Esophagus muscularis mucosa (tissue), 4 donors: ENCODE results near the gene LRFN2.

ENCODE experiments used
- CTCF ChIP-seq, 3 experiments: fragments of 200-600 bp in 2 of 3; fragments of 450-650 bp in 1 of 3; sonication (generic) in 2 of 3; IDR thresholded peaks; one replicate each; pipeline ENCODE4 v1.5.1; 2017 to 2019; ENCODE audit warnings: antibody characterized with exemption in 3 of 3, mild to moderate bottlenecking in 2 of 3, moderate library complexity in 1 of 3
- EP300 ChIP-seq: sonication (generic); formaldehyde crosslinking; IDR thresholded peaks from one replicate; pipeline ENCODE4 v1.6.1; 2017; ENCODE audit warnings: antibody characterized with exemption
- POLR2A ChIP-seq: fragments of 450-650 bp; IDR thresholded peaks from one replicate; pipeline ENCODE4 v1.6.1; 2017; ENCODE audit warnings: antibody characterized with exemption, moderate library complexity, mild to moderate bottlenecking, low read depth
- POLR2AphosphoS5 ChIP-seq, 2 donors: sonication (generic); formaldehyde crosslinking; IDR thresholded peaks; one replicate each; pipeline ENCODE4 v1.6.1; 2017; ENCODE audit warnings: antibody characterized with exemption in 2 of 2

GRCh38 chr6:40536442-40536841 is 50.7 kb downstream of the LRFN2 start:
- TF ChIP-seq EP300 (no peak), CTCF (IDR thresholded peaks at IDR 0.05) (no peak), POLR2A (no peak), POLR2AphosphoS5 (IDR thresholded peaks at IDR 0.05) (no peak)
